ENCODE data around the gene MAB21L3.
"Not testable (repeated sequence)": the region's sequence is repeated elsewhere in the genome, so short reads cannot be mapped to it uniquely, and the experiment has no call there.

MAB21L3 gene

GRCh38 chr1:116139592-116140134 is 28.5 kb downstream of the MAB21L3 start:
- no peak for DNase-seq (ENCODE audit: low read depth)
- TF ChIP-seq, protein P1, sequence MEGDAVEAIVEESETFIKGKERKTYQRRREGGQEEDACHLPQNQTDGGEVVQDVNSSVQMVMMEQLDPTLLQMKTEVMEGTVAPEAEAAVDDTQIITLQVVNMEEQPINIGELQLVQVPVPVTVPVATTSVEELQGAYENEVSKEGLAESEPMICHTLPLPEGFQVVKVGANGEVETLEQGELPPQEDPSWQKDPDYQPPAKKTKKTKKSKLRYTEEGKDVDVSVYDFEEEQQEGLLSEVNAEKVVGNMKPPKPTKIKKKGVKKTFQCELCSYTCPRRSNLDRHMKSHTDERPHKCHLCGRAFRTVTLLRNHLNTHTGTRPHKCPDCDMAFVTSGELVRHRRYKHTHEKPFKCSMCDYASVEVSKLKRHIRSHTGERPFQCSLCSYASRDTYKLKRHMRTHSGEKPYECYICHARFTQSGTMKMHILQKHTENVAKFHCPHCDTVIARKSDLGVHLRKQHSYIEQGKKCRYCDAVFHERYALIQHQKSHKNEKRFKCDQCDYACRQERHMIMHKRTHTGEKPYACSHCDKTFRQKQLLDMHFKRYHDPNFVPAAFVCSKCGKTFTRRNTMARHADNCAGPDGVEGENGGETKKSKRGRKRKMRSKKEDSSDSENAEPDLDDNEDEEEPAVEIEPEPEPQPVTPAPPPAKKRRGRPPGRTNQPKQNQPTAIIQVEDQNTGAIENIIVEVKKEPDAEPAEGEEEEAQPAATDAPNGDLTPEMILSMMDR (IDR thresholded peaks at IDR 0.05; ENCODE audit: control insufficient read depth, insufficient read depth, low read depth, low read length, missing control alignments) = no peak

GRCh38 chr1:116144151-116144550 is 33.0 kb downstream of the MAB21L3 start:
- TF ChIP-seq, protein P1 (IDR thresholded peaks at IDR 0.05; ENCODE audit: control insufficient read depth, insufficient read depth, low read depth, low read length, missing control alignments) = no peak

More at GRCh38 chr1:116139592-116140134, 28.5 kb downstream of the MAB21L3 start:
- H3K4me3 ChIP-seq (ENCODE audit: control insufficient read depth, low read depth, low read length) = no peak overlapping the region

GRCh38 chr1:116146447-116147113 is 35.4 kb downstream of the MAB21L3 start:
- H3K4me3 ChIP-seq (ENCODE audit: control insufficient read depth, low read depth, low read length); DNase-seq (ENCODE audit: low read depth): not testable (repeated sequence)

More at GRCh38 chr1:116144151-116144550, 33.0 kb downstream of the MAB21L3 start:
- DNase-seq (ENCODE audit: low read depth) = no peak
- H3K4me3 ChIP-seq (ENCODE audit: control insufficient read depth, low read depth, low read length) = no peak overlapping the region

DNA sequence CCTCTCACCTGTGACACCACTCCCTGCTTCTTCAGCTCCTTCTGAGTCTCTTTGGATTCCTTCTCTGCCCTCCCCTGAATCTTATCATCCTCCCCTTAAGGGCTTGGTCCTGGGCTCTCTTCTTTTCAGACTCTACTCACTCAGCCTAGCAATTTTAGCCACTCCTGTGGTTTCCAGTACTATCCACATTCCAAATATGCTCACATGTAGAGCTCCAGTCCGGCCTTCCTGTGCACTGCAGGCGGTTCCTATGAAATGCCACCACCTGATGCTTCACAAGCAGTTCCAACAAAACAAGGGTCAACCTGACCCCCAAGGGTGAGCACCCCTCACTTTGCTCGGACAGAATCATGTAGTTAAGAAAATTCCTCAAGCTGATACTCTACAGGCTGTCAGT is 35.9 kb downstream of the MAB21L3 start:
- DNase-seq (ENCODE audit: low read depth) = no peak
- TF ChIP-seq, protein P1 (IDR thresholded peaks at IDR 0.05; ENCODE audit: control insufficient read depth, insufficient read depth, low read depth, low read length, missing control alignments) = no peak

DNA sequence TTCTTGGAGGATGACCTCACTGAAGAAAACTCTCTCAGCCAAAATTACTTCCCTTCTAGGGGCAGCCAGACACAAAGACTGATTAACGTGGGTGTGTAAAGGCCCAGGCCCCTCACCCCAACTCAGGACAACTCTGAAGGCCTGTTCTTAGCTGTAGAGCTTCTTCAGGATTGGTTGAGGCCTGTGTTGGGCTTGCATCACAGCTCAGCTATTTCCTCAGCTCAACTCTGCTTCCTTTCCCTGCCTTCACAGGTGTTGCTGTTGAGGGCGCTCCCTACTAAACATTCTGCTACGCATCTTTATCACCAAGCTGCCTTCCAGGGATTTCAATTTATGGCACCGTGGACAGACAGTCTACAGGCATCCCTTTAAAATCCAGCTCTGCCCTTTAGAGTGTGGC is 36.8 kb downstream of the MAB21L3 start:
- no peak for DNase-seq (ENCODE audit: low read depth)
- no peak overlapping the region for H3K4me3 ChIP-seq (ENCODE audit: control insufficient read depth, low read depth, low read length)
- TF ChIP-seq, protein P1 (IDR thresholded peaks at IDR 0.05; ENCODE audit: control insufficient read depth, insufficient read depth, low read depth, low read length, missing control alignments) = no peak

More for the DNA sequence above, 35.9 kb downstream of the MAB21L3 start:
- no peak overlapping the region for H3K4me3 ChIP-seq (ENCODE audit: control insufficient read depth, low read depth, low read length)

GRCh38 chr1:116148967-116149366 is 37.8 kb downstream of the MAB21L3 start:
- DNase-seq (ENCODE audit: low read depth) = no peak
- TF ChIP-seq, protein P1 (IDR thresholded peaks at IDR 0.05; ENCODE audit: control insufficient read depth, insufficient read depth, low read depth, low read length, missing control alignments) = no peak
- no peak overlapping the region for H3K4me3 ChIP-seq (ENCODE audit: control insufficient read depth, low read depth, low read length)

DNA sequence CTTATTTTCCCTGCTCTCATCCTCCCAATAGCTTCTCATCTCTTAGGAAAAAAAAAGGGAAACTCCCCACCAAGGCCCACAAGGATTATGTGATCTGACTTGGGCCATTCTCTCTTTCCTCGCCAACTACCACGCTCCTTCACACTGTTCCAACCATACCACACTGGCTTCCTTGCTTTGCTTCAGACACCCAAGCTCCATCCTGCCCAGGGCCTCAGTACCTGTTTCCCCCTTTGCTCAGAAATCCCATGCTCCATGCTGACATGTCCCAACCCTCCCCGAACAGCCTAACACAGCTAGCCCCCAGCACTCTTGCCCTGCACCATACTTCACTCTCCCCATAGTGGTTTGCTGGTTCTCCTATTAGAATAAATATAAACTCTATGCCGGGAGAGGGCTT is 39.2 kb downstream of the MAB21L3 start:
- DNase-seq (ENCODE audit: low read depth) = no peak
- no peak overlapping the region for H3K4me3 ChIP-seq (ENCODE audit: control insufficient read depth, low read depth, low read length)
- TF ChIP-seq, protein P1 (IDR thresholded peaks at IDR 0.05; ENCODE audit: control insufficient read depth, insufficient read depth, low read depth, low read length, missing control alignments) = no peak

Data from AG09309 (cell line).